ENCODE measurements around the gene ROPN1B. TPM values are rescaled to one million over a fixed set of nuclear protein-coding genes. Genes with fewer than 3 reads are reported as not detected.
"Not testable (repeated sequence)": the region's sequence is repeated elsewhere in the genome, so short reads cannot be mapped to it uniquely, and the experiment has no call there.

Gene ROPN1B
- total and polyA plus RNA-seq, 2 of the 8 experiments (the other 6 are each of a cell fraction or from before 2014, with no cell fraction given) = 0.30 TPM; not detected in 1

DNA sequence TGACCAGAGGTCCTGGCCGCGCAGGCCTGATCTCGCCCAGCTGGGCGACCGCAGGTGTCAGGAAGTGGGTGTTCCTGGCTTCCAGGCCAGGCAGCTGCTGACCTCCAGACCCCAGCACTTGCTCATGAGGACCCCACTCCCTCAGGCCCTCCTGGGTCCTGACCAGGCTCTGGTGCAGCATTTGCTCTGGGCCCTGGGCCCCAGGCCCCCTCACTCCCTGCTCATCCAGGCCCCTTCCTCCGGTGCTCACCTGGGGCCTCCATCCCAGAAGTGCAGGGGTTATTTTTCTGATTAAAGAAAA lies 7.7 kb upstream of the ROPN1B start (continued):
- TF ChIP-seq RAD21 (IDR thresholded peaks at IDR 0.05 in 1 of 2, conservative IDR thresholded peaks at IDR 0.05 in 1 of 2; ENCODE audit: low read depth in 2 of 2, low read length in 2 of 2) (no peak), ATF3 (IDR thresholded peaks at IDR 0.05; ENCODE audit: insufficient read depth, low read depth, low read length) (no peak), TBP (IDR thresholded peaks at IDR 0.05; ENCODE audit: low read depth, low read length) (no peak), ASH2L (IDR thresholded peaks at IDR 0.05; ENCODE audit: low read length) (no peak), BRCA1 (IDR thresholded peaks at IDR 0.05; ENCODE audit: low read depth, low read length) (no peak)

DNA sequence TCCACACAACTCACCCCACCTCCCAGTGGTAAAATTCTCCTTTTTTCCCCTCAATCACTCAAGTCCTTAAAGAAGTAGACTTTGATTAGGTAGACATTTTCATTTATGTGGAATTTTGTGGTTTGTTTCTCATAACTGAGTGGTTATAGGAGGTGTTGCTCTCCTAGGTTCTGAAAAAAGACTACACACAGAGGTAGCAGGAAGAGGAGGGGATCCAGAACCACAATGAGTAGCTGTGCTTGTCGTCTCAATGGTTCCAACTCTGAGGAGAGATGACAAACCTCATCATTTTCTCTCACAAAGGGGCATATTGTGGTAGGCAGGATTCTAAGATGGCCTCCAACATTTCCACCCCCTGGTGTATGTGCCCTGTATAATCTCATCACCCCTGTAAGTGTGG lies 5.1 kb upstream of the ROPN1B start:
- not testable (repeated sequence) for H2BK120ac ChIP-seq (replicated peaks; ENCODE audit: low read depth, low read length); H3K79me2 ChIP-seq (ENCODE audit: control insufficient read depth in 1 of 2, insufficient read depth in 2 of 2, low read length in 2 of 2); H3K9me3 ChIP-seq (ENCODE audit: insufficient read depth in 2 of 2, low read depth in 1 of 2, low read length in 1 of 2); H4K91ac ChIP-seq (replicated peaks; ENCODE audit: insufficient read length, low read length); H3K27me3 ChIP-seq (replicated peaks in 1 of 4; ENCODE audit: control insufficient read depth in 3 of 4, extremely low read depth in 1 of 4, insufficient read depth in 3 of 4, low read length in 3 of 4); H2BK15ac ChIP-seq (ENCODE audit: low read length); H3K36me3 ChIP-seq (ENCODE audit: control insufficient read depth in 2 of 4, insufficient read depth in 4 of 4, low read length in 3 of 4); H3K18ac ChIP-seq (ENCODE audit: extremely low read depth, low read length); H2AK5ac ChIP-seq (ENCODE audit: low read depth, low read length); H3K79me1 ChIP-seq (ENCODE audit: low read depth, low read length); H3K14ac ChIP-seq (ENCODE audit: insufficient read length); H4K5ac ChIP-seq (ENCODE audit: insufficient read length, low read depth, low read length); H4K20me1 ChIP-seq (replicated peaks in 1 of 2; ENCODE audit: control insufficient read depth in 1 of 2, insufficient read depth in 2 of 2, low read length in 2 of 2); H3K4me3 ChIP-seq (ENCODE audit: extremely low read depth in 1 of 4, insufficient read depth in 2 of 4, low read depth in 3 of 4, low read length in 4 of 4); H2BK12ac ChIP-seq (ENCODE audit: low read depth, low read length); H3K23ac ChIP-seq (ENCODE audit: insufficient read length); H3K4me1 ChIP-seq (replicated peaks in 1 of 4; ENCODE audit: control insufficient read depth in 3 of 4, insufficient read depth in 4 of 4, low read length in 3 of 4); H2BK5ac ChIP-seq (ENCODE audit: low read depth, low read length); H2BK20ac ChIP-seq (ENCODE audit: low read length); H3K23me2 ChIP-seq (ENCODE audit: low read depth, low read length); H3K4me2 ChIP-seq (ENCODE audit: insufficient read depth in 1 of 2, low read depth in 2 of 2, low read length in 2 of 2); H3K9ac ChIP-seq (replicated peaks in 1 of 4; ENCODE audit: extremely low read depth in 1 of 4, low read depth in 3 of 4, low read length in 3 of 4); DNase-seq (ENCODE audit: low read depth in 1 of 2, low spot score in 2 of 2); FAIRE-seq; H2AFZ ChIP-seq (ENCODE audit: low read length); H3K27ac ChIP-seq (ENCODE audit: low read depth, low read length); H4K8ac ChIP-seq (ENCODE audit: extremely low read depth, insufficient read depth, low read length); H3K4ac ChIP-seq (replicated peaks; ENCODE audit: insufficient read length, low read depth, low read length); H3K56ac ChIP-seq (replicated peaks; ENCODE audit: insufficient read length, low read depth, low read length)
- WGBS, 2 experiments (ENCODE audit: extremely low coverage in 1 of 2, insufficient coverage in 1 of 2, insufficient read length in 1 of 2, insufficient replicate concordance in 2 of 2, low coverage in 1 of 2, low lambda C conversion rate in 2 of 2, missing lambda C conversion rate in 1 of 2) = 100% methylated on average over 1 of the region's 1 CpG; no CpG with 5 or more reads in 1 of the 2 experiments
- CTCF ChIA-PET (ENCODE audit: partially characterized antibody) = interaction anchor here (0.7 kb wide), 1 partner anchor 139 kb away, joined by 3 read pairs; no protein-coding TSS in a partner anchor
- POLR2A ChIA-PET (ENCODE audit: partially characterized antibody) = interaction anchor here (0.6 kb wide), 1 partner anchor 120 kb away, joined by 3 read pairs; the partner anchor contains the start of gene SLC41A3
